Measurements from ENCODE around the gene MCUR1.

GRCh38 chr6:13794184-13794583 is 20.2 kb downstream of the MCUR1 start:
- TF ChIP-seq CTCF (conservative IDR thresholded peaks at IDR 0.05 in 1 of 2, IDR thresholded peaks at IDR 0.05 in 1 of 2; ENCODE audit: extremely low read depth in 1 of 2, insufficient read depth in 1 of 2, low read depth in 1 of 2, low read length in 2 of 2) (no peak), EZH2 (IDR thresholded peaks at IDR 0.05; ENCODE audit: borderline replicate concordance, low read length) (no peak)
